Measurements from ENCODE around the gene ETV7.

ETV7 gene

GRCh38 chr6:36386495-36387439 lies 702 bp downstream of the ETV7 start:
- Histone ChIP-seq H3K27ac (peak overlapping the region in 20 of 21 experiments; percentile 0 to 86 (median 75)), H3K4me3 (peak overlapping the region; percentile 38 to 63 (median 59))

GRCh38 chr6:36384095-36384494 lies 3.4 kb downstream of the ETV7 start:
- no peak overlapping the region for H3K4me3 ChIP-seq
- peak overlapping the region in 1 of 21 experiments; percentile 39 for H3K27ac ChIP-seq

- peak overlapping the region in 2 of 21 experiments; percentile 18 to 39 for H3K27ac ChIP-seq
- no peak overlapping the region for H3K4me3 ChIP-seq
Measured at GRCh38 chr6:36383606-36384005, 3.9 kb downstream of the ETV7 start.

GRCh38 chr6:36382976-36383375 lies 4.5 kb downstream of the ETV7 start:
- Histone ChIP-seq H3K4me3 (no peak overlapping the region), H3K27ac (peak overlapping the region in 1 of 21 experiments; percentile 18)

- no peak overlapping the region for H3K27ac ChIP-seq
- no peak overlapping the region for H3K4me3 ChIP-seq
Measured at GRCh38 chr6:36381502-36382389, 5.7 kb downstream of the ETV7 start.

- no peak overlapping the region for H3K27ac ChIP-seq
- no peak overlapping the region for H3K4me3 ChIP-seq
Measured at GRCh38 chr6:36380166-36380565, 7.3 kb downstream of the ETV7 start.

GRCh38 chr6:36378936-36379335 lies 8.5 kb downstream of the ETV7 start:
- no peak overlapping the region for H3K4me3 ChIP-seq
- H3K27ac ChIP-seq, result peak overlapping the region in 1 of 21 experiments; percentile 10

GRCh38 chr6:36378243-36378920 lies 9.1 kb downstream of the ETV7 start:
- H3K4me3 ChIP-seq, result no peak overlapping the region
- peak overlapping the region in 1 of 21 experiments; percentile 10 for H3K27ac ChIP-seq

- peak overlapping the region in 3 of 21 experiments; percentile 21 to 27 (median 26) for H3K27ac ChIP-seq
- H3K4me3 ChIP-seq, result no peak overlapping the region
Measured at GRCh38 chr6:36377594-36377993, 9.9 kb downstream of the ETV7 start.

GRCh38 chr6:36376742-36377141 lies 10.7 kb downstream of the ETV7 start:
- Histone ChIP-seq H3K27ac (peak overlapping the region in 2 of 21 experiments; percentile 1 to 27), H3K4me3 (no peak overlapping the region)

- no peak overlapping the region for H3K4me3 ChIP-seq
- H3K27ac ChIP-seq, result no peak overlapping the region
Measured at GRCh38 chr6:36376183-36376582, 11.3 kb downstream of the ETV7 start.

GRCh38 chr6:36375644-36376155 lies 11.8 kb downstream of the ETV7 start:
- Histone ChIP-seq H3K27ac (no peak overlapping the region), H3K4me3 (no peak overlapping the region)

GRCh38 chr6:36374972-36375371 lies 12.5 kb downstream of the ETV7 start:
- Histone ChIP-seq H3K27ac (no peak overlapping the region), H3K4me3 (no peak overlapping the region)

- no peak overlapping the region for H3K27ac ChIP-seq
- H3K4me3 ChIP-seq, result no peak overlapping the region
Measured at GRCh38 chr6:36374194-36374593, 13.3 kb downstream of the ETV7 start.

GRCh38 chr6:36373368-36374019 lies 14.0 kb downstream of the ETV7 start:
- peak overlapping the region in 1 of 21 experiments; percentile 14 for H3K27ac ChIP-seq
- no peak overlapping the region for H3K4me3 ChIP-seq

- H3K27ac ChIP-seq, result no peak overlapping the region
- H3K4me3 ChIP-seq, result no peak overlapping the region
Measured at GRCh38 chr6:36372088-36372487, 15.4 kb downstream of the ETV7 start.

GRCh38 chr6:36371211-36371610 lies 16.3 kb downstream of the ETV7 start:
- Histone ChIP-seq H3K4me3 (no peak overlapping the region), H3K27ac (no peak overlapping the region)

- no peak overlapping the region for H3K4me3 ChIP-seq
- no peak overlapping the region for H3K27ac ChIP-seq
Measured at GRCh38 chr6:36370638-36371037, 16.8 kb downstream of the ETV7 start.

Measured in skin epidermis (tissue), 12 donors.